Dendritic cell treated with granulocyte-macrophage colony-stimulating factor and Interleukin-4, amounts not matched to agents 40 ng/mL and 50 ng/mL, for 4 days (primary cell): Measurements from ENCODE around the gene PPFIBP2.

Source experiments
- H3K27ac Mint-ChIP-seq: one replicate; pipeline ENCODE4 v1.8.0; 2022; ENCODE audit warnings: mild to moderate bottlenecking, mixed read lengths
- H3K27me3 Mint-ChIP-seq: one replicate; pipeline ENCODE4 v1.8.0; 2022; ENCODE audit warnings: mild to moderate bottlenecking, mixed read lengths
- H3K36me3 Mint-ChIP-seq: one replicate; pipeline ENCODE4 v1.8.0; 2022; ENCODE audit warnings: low read depth, mixed read lengths
- H3K4me1 Mint-ChIP-seq: one replicate; pipeline ENCODE4 v1.8.0; 2022; ENCODE audit warnings: low read depth, mixed read lengths
- H3K4me3 Mint-ChIP-seq: one replicate; pipeline ENCODE4 v1.8.0; 2022; ENCODE audit warnings: mild to moderate bottlenecking, moderate library complexity, mixed read lengths
- H3K9me3 Mint-ChIP-seq: one replicate; pipeline ENCODE4 v1.8.0; 2022; ENCODE audit warnings: mixed read lengths
- intact Hi-C: fragments of 100-400 bp; cut with micrococcal nuclease; formaldehyde crosslinking; loops from one replicate; pipeline ENCODE4 v1.15.0; 2022

Gene PPFIBP2

GRCh38 chr11:7688238-7688826, 174.5 kb downstream of the PPFIBP2 start:
- no peak overlapping the region for H3K27ac Mint-ChIP-seq
- H3K9me3 Mint-ChIP-seq = no peaks in the 10 kb centered on the region
- no peak overlapping the region for H3K4me3 Mint-ChIP-seq
- no peaks in the 10 kb centered on the region for H3K36me3 Mint-ChIP-seq
- intact Hi-C loops = no loop called here
- H3K27me3 Mint-ChIP-seq = peaks cover 42% of the 10 kb centered on the region
- no peaks in the 10 kb centered on the region for H3K4me1 Mint-ChIP-seq

- H3K27me3 Mint-ChIP-seq = peaks cover 51% of the 10 kb centered on the region
- no peaks in the 10 kb centered on the region for H3K36me3 Mint-ChIP-seq
- intact Hi-C loops = no loop called here
- no peak overlapping the region for H3K4me3 Mint-ChIP-seq
- H3K27ac Mint-ChIP-seq = no peak overlapping the region
- no peaks in the 10 kb centered on the region for H3K9me3 Mint-ChIP-seq
- no peaks in the 10 kb centered on the region for H3K4me1 Mint-ChIP-seq
Observed at GRCh38 chr11:7689239-7689638, 175.4 kb downstream of the PPFIBP2 start.

GRCh38 chr11:7690648-7691047, 176.8 kb downstream of the PPFIBP2 start:
- intact Hi-C loops = no loop called here
- Mint-ChIP-seq H3K4me3 (no peak overlapping the region), H3K27me3 (peaks cover 51% of the 10 kb centered on the region), H3K4me1 (no peaks in the 10 kb centered on the region), H3K36me3 (no peaks in the 10 kb centered on the region), H3K9me3 (no peaks in the 10 kb centered on the region), H3K27ac (no peak overlapping the region)

- Mint-ChIP-seq H3K4me1 (no peaks in the 10 kb centered on the region), H3K4me3 (no peak overlapping the region), H3K36me3 (no peaks in the 10 kb centered on the region), H3K27ac (no peak overlapping the region), H3K27me3 (peaks cover 48% of the 10 kb centered on the region), H3K9me3 (no peaks in the 10 kb centered on the region)
- intact Hi-C loops = loop anchor here (1.0 kb wide), 1 partner anchor 594 kb away; no protein-coding TSS in a partner anchor
Observed at GRCh38 chr11:7691759-7692350, 178.1 kb downstream of the PPFIBP2 start.

GRCh38 chr11:7692426-7692825, 178.6 kb downstream of the PPFIBP2 start:
- Mint-ChIP-seq H3K9me3 (no peaks in the 10 kb centered on the region), H3K4me1 (no peaks in the 10 kb centered on the region), H3K36me3 (no peaks in the 10 kb centered on the region), H3K4me3 (no peak overlapping the region), H3K27ac (no peak overlapping the region), H3K27me3 (peaks cover 47% of the 10 kb centered on the region)
- intact Hi-C loops = loop anchor here (1.0 kb wide), 1 partner anchor 594 kb away; no protein-coding TSS in a partner anchor

GRCh38 chr11:7694235-7694634, 180.4 kb downstream of the PPFIBP2 start:
- no peak overlapping the region for H3K4me3 Mint-ChIP-seq
- H3K9me3 Mint-ChIP-seq = no peaks in the 10 kb centered on the region
- H3K4me1 Mint-ChIP-seq = no peaks in the 10 kb centered on the region
- H3K36me3 Mint-ChIP-seq = no peaks in the 10 kb centered on the region
- peaks cover 40% of the 10 kb centered on the region for H3K27me3 Mint-ChIP-seq
- intact Hi-C loops = loop anchor here (2.0 kb wide), 1 partner anchor 341 kb away; no protein-coding TSS in a partner anchor
- H3K27ac Mint-ChIP-seq = no peak overlapping the region

GRCh38 chr11:7696424-7696823, 182.6 kb downstream of the PPFIBP2 start:
- H3K36me3 Mint-ChIP-seq = no peaks in the 10 kb centered on the region
- peaks cover 31% of the 10 kb centered on the region for H3K27me3 Mint-ChIP-seq
- no peaks in the 10 kb centered on the region for H3K4me1 Mint-ChIP-seq
- intact Hi-C loops = no loop called here
- no peaks in the 10 kb centered on the region for H3K9me3 Mint-ChIP-seq
- no peak overlapping the region for H3K27ac Mint-ChIP-seq
- no peak overlapping the region for H3K4me3 Mint-ChIP-seq
